GM21423 (cell line): ENCODE measurements around the gene IL19.
A peak's percentile ranks its signal among the peaks of the same experiment; 100 is the strongest.
"Not testable (repeated sequence)": the region's sequence is repeated elsewhere in the genome, so short reads cannot be mapped to it uniquely, and the experiment has no call there.

ENCODE experiments used
- ATAC-seq: cut with Tn5 transposase; IDR thresholded peaks from one replicate; pipeline ENCODE4 v1.9.1; 2021; ENCODE audit warnings: mild to moderate bottlenecking, moderate library complexity; ENCODE audit not compliant: unreplicated experiment

Gene IL19

GRCh38 chr1:206772243-206772937 is 1.8 kb downstream of the IL19 start, which contains the start of gene IL10:
IL10 (minus strand) TSS chr1:206772494; CDS start chr1:206772435, 59 bp downstream.
- no peak for ATAC-seq

GRCh38 chr1:206774093-206774492 is 3.5 kb downstream of the IL19 start:
- no peak for ATAC-seq

GRCh38 chr1:206776229-206776628 is 5.7 kb downstream of the IL19 start:
- no peak for ATAC-seq

- ATAC-seq = no peak
Observed at GRCh38 chr1:206778031-206778430, 7.5 kb downstream of the IL19 start.

- not testable (repeated sequence) for ATAC-seq
Observed at GRCh38 chr1:206778911-206779310, 8.3 kb downstream of the IL19 start.

GRCh38 chr1:206779638-206780037 is 9.1 kb downstream of the IL19 start:
- ATAC-seq = no peak

- peak; percentile 57 for ATAC-seq
Observed at GRCh38 chr1:206782448-206782847, 11.9 kb downstream of the IL19 start.

GRCh38 chr1:206783506-206783905 is 12.9 kb downstream of the IL19 start:
- no peak for ATAC-seq

- ATAC-seq = peak; percentile 65
Observed at GRCh38 chr1:206784471-206784903, 13.9 kb downstream of the IL19 start.

GRCh38 chr1:206785182-206785765 is 14.7 kb downstream of the IL19 start:
- ATAC-seq = no peak

GRCh38 chr1:206786212-206786886 is 15.8 kb downstream of the IL19 start:
- no peak for ATAC-seq

GRCh38 chr1:206787891-206788290 is 17.3 kb downstream of the IL19 start:
- no peak for ATAC-seq

- no peak for ATAC-seq
Observed at GRCh38 chr1:206788487-206789050, 18.0 kb downstream of the IL19 start.

- ATAC-seq = no peak
Observed at GRCh38 chr1:206790502-206791250, 20.1 kb downstream of the IL19 start.

GRCh38 chr1:206792939-206793607 is 22.5 kb downstream of the IL19 start:
- ATAC-seq = peak; percentile 42

GRCh38 chr1:206793620-206794019 is 23.0 kb downstream of the IL19 start:
- no peak for ATAC-seq

GRCh38 chr1:206794294-206794908 is 23.8 kb downstream of the IL19 start:
- no peak for ATAC-seq

GRCh38 chr1:206796116-206796515 is 25.5 kb downstream of the IL19 start:
- ATAC-seq = no peak

- no peak for ATAC-seq
Observed at GRCh38 chr1:206796981-206797402, 26.4 kb downstream of the IL19 start.
